DND-41 (cell line): ENCODE measurements around the gene TRIM44.

Experiments used
- ATAC-seq: fragments of 200-7000 bp; cut with Tn5 transposase; 3 replicates; pipeline ENCODE4 v1.9.1; 2021; ENCODE audit warnings: low read depth; ENCODE audit not compliant: insufficient read depth
- DNase-seq: peaks from one replicate; pipeline ENCODE4 v3.0.0-alpha.2; 2020
- H2AFZ ChIP-seq: 2 replicates; pipeline ENCODE4 v1.6.0; 2012; ENCODE audit warnings: low read depth, low read length
- H3K27ac ChIP-seq: 2 replicates; pipeline ENCODE4 v1.5.1; 2012; ENCODE audit warnings: low read length, inconsistent platforms
- H3K27me3 ChIP-seq: fragments of 200-600 bp; sonication (generic); 2 replicates; pipeline ENCODE4 v1.6.0; 2012; ENCODE audit warnings: low read length, mild to moderate bottlenecking, inconsistent platforms; ENCODE audit not compliant: insufficient read depth, poor library complexity
- H3K36me3 ChIP-seq: 2 replicates; pipeline ENCODE4 v1.5.1; 2012; ENCODE audit warnings: low read length, inconsistent platforms; ENCODE audit not compliant: insufficient read depth
- H3K4me1 ChIP-seq: 2 replicates; pipeline ENCODE4 v1.5.1; 2012; ENCODE audit warnings: mild to moderate bottlenecking, low read length; ENCODE audit not compliant: insufficient read depth
- H3K4me2 ChIP-seq: 2 replicates; pipeline ENCODE4 v1.6.0; 2012; ENCODE audit warnings: mild to moderate bottlenecking, moderate library complexity, low read length, inconsistent platforms; ENCODE audit not compliant: insufficient read depth
- H3K4me3 ChIP-seq, 2 experiments: fragments of 200-600 bp in 1 of 2; shearing (Covaris generic) in 1 of 2; 2 replicates each; pipeline ENCODE4 v1.5.1; 2012 to 2016; ENCODE audit warnings: inconsistent platforms in 2 of 2, low read length in 2 of 2, mild to moderate bottlenecking in 2 of 2, low read depth in 1 of 2, moderate library complexity in 1 of 2
- H3K79me2 ChIP-seq: 2 replicates; pipeline ENCODE4 v1.6.0; 2012; ENCODE audit warnings: low read length, inconsistent platforms; ENCODE audit not compliant: insufficient read depth
- H3K9ac ChIP-seq: 2 replicates; pipeline ENCODE4 v1.6.0; 2012; ENCODE audit warnings: low read depth, mild to moderate bottlenecking, inconsistent platforms, low read length, moderate library complexity
- H3K9me3 ChIP-seq: 2 replicates; pipeline ENCODE4 v1.5.1; 2012; ENCODE audit warnings: low read length, moderate library complexity, mild to moderate bottlenecking, inconsistent platforms; ENCODE audit not compliant: insufficient read depth, severe bottlenecking
- H4K20me1 ChIP-seq: 2 replicates; pipeline ENCODE4 v1.6.0; 2012; ENCODE audit warnings: low read length; ENCODE audit not compliant: insufficient read depth
- EZH2 ChIP-seq: IDR thresholded peaks from 3 replicates; pipeline ENCODE4 v1.6.1; 2012; ENCODE audit warnings: borderline replicate concordance, low read depth, mild to moderate bottlenecking, moderate library complexity, low read length, inconsistent platforms; ENCODE audit not compliant: severe bottlenecking
- TF ChIP-seq, protein P1 (sequence below): IDR thresholded peaks from 2 replicates; pipeline ENCODE4 v1.5.1; 2012; ENCODE audit warnings: borderline replicate concordance, low read length, moderate library complexity, mild to moderate bottlenecking; ENCODE audit not compliant: poor library complexity, severe bottlenecking; ENCODE audit errors: extremely low read depth

Gene TRIM44

DNA sequence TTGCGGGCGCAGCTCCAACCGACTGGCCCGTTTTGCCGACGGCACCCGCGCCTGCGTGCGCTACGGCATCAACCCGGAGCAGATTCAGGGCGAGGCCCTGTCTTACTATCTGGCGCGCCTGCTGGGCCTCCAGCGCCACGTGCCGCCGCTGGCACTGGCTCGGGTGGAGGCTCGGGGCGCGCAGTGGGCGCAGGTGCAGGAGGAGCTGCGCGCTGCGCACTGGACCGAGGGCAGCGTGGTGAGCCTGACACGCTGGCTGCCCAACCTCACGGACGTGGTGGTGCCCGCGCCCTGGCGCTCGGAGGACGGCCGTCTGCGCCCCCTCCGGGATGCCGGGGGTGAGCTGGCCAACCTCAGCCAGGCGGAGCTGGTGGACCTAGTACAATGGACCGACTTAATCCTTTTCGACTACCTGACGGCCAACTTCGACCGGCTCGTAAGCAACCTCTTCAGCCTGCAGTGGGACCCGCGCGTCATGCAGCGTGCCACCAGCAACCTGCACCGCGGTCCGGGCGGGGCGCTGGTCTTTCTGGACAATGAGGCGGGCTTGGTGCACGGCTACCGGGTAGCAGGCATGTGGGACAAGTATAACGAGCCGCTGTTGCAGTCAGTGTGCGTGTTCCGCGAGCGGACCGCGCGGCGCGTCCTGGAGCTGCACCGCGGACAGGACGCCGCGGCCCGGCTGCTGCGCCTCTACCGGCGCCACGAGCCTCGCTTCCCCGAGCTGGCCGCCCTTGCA, 43.3 kb upstream of the TRIM44 start:
- Histone ChIP-seq H3K79me2 (no peaks in the 10 kb centered on the region), H3K4me3 (no peak overlapping the region), H3K36me3 (no peaks in the 10 kb centered on the region), H3K27me3 (peaks cover 12% of the 10 kb centered on the region), H3K9me3 (no peaks in the 10 kb centered on the region), H2AFZ (no peak overlapping the region), H3K27ac (no peak overlapping the region), H3K4me1 (no peaks in the 10 kb centered on the region), H4K20me1 (no peaks in the 10 kb centered on the region), H3K4me2 (no peak overlapping the region), H3K9ac (no peak overlapping the region)
- TF ChIP-seq EZH2: no peak
- TF ChIP-seq, protein P1, sequence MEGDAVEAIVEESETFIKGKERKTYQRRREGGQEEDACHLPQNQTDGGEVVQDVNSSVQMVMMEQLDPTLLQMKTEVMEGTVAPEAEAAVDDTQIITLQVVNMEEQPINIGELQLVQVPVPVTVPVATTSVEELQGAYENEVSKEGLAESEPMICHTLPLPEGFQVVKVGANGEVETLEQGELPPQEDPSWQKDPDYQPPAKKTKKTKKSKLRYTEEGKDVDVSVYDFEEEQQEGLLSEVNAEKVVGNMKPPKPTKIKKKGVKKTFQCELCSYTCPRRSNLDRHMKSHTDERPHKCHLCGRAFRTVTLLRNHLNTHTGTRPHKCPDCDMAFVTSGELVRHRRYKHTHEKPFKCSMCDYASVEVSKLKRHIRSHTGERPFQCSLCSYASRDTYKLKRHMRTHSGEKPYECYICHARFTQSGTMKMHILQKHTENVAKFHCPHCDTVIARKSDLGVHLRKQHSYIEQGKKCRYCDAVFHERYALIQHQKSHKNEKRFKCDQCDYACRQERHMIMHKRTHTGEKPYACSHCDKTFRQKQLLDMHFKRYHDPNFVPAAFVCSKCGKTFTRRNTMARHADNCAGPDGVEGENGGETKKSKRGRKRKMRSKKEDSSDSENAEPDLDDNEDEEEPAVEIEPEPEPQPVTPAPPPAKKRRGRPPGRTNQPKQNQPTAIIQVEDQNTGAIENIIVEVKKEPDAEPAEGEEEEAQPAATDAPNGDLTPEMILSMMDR: no peak
- ATAC-seq (no peak), DNase-seq (no peak)

DNA sequence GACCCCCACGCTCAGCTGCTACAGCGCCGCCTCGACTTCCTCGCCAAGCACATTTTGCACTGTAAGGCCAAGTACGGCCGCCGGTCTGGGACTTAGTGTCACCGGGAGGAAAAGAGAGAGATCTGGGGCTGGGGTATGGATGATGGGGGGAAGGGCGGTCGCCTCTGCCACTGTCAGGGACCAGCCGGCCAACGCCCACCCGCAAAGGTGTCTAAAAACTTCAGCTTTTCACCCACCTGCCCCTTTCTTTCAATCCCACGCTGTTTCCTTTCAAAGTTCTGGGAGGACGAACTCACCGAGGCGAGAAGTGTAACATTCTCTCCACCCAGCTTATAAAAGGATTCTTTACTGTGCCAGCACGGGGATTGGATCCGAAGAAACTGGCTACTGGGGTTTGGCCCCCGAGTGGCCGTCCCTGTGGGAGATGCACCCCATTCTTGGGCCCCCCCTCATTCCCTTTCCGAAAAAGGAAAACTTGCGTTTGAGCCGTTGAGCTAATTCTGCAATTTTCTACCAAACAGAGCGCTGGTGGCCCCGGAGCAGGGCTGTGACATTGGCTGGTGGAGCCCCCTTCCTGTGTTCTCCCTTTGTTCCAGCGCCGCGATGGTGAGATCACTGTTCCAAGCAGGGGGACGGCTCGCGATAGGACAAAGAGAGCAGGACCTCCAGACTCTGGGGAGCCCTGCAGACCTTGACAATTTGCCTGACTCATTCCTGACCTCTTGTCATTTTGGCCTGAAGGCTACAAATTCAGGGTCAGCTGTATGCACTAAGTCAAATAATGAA, 42.5 kb upstream of the TRIM44 start:
- Histone ChIP-seq H2AFZ (no peak overlapping the region), H3K4me1 (no peaks in the 10 kb centered on the region), H3K79me2 (no peaks in the 10 kb centered on the region), H3K4me3 (no peak overlapping the region), H3K9me3 (no peaks in the 10 kb centered on the region), H3K27me3 (peaks cover 12% of the 10 kb centered on the region), H3K9ac (no peak overlapping the region), H4K20me1 (no peaks in the 10 kb centered on the region), H3K27ac (no peak overlapping the region), H3K4me2 (no peak overlapping the region), H3K36me3 (no peaks in the 10 kb centered on the region)
- no peak for ATAC-seq
- TF ChIP-seq EZH2: no peak
- TF ChIP-seq, protein P1: no peak
- no peak for DNase-seq

DNA sequence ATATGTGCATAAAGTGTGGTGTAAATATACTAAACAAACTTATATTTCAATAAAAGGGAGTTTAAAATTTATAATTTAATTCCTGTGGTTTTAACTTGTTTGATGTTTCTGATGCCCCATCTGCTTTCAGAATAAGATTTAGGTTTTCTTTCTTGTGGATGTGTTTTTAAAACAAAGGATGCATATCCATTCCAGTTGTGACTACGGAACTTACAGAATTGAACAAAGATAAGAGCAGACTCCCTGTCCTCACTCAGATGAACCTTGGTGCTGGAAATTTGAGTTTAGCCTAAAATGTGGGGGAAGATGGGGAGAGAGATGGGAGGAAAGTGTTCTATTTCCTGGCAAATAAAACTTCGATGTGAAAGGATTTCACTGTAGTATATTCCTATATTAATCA, 41.8 kb upstream of the TRIM44 start:
- no peaks in the 10 kb centered on the region for H3K4me1 ChIP-seq
- no peaks in the 10 kb centered on the region for H3K36me3 ChIP-seq
- TF ChIP-seq, protein P1: no peak
- TF ChIP-seq EZH2: no peak
- no peak overlapping the region for H3K9ac ChIP-seq
- no peak overlapping the region for H3K27ac ChIP-seq
- no peaks in the 10 kb centered on the region for H3K9me3 ChIP-seq
- ATAC-seq (no peak), DNase-seq (no peak)
- H3K4me2 ChIP-seq: no peak overlapping the region
- no peak overlapping the region for H3K4me3 ChIP-seq
- no peak overlapping the region for H2AFZ ChIP-seq
- H3K27me3 ChIP-seq: peaks cover 12% of the 10 kb centered on the region
- H3K79me2 ChIP-seq: no peaks in the 10 kb centered on the region
- H4K20me1 ChIP-seq: no peaks in the 10 kb centered on the region
